Kidney epithelial cell (primary cell): ENCODE results near the gene VAV2. TPM values are rescaled to one million over a fixed set of nuclear protein-coding genes. Genes with fewer than 3 reads are reported as not detected.

Experiments used
- DNase-seq: peaks from one replicate; pipeline ENCODE4 v3.0.0-alpha.2; 2010; ENCODE audit warnings: low read depth
- H3K27me3 ChIP-seq: 2 replicates; pipeline ENCODE4 v1.6.0; 2011; ENCODE audit warnings: low read length; ENCODE audit not compliant: control insufficient read depth, insufficient read depth
- H3K36me3 ChIP-seq: 2 replicates; pipeline ENCODE4 v1.5.1; 2011; ENCODE audit warnings: low read length; ENCODE audit not compliant: control insufficient read depth, insufficient read depth
- H3K4me3 ChIP-seq: 2 replicates; pipeline ENCODE4 v1.5.1; 2011; ENCODE audit warnings: low read depth, mild to moderate bottlenecking, control low read depth, low read length
- total RNA-seq: library from RNA; depleted of rRNA; stranded (reverse); fragments of >200 nt; gene quantifications from 2 replicates; pipeline ENCODE4 v1.2.3, GENCODE V29; 2015
- TF ChIP-seq, protein P1 (sequence below): IDR thresholded peaks from 2 replicates; pipeline ENCODE4 v1.5.1; 2011; ENCODE audit warnings: mild to moderate bottlenecking, moderate library complexity, low read length, control low read depth, inconsistent platforms; ENCODE audit not compliant: insufficient read depth, poor library complexity, severe bottlenecking

VAV2 gene
- total RNA-seq, 1 donor from 2014 or later: 37.8 TPM

DNA sequence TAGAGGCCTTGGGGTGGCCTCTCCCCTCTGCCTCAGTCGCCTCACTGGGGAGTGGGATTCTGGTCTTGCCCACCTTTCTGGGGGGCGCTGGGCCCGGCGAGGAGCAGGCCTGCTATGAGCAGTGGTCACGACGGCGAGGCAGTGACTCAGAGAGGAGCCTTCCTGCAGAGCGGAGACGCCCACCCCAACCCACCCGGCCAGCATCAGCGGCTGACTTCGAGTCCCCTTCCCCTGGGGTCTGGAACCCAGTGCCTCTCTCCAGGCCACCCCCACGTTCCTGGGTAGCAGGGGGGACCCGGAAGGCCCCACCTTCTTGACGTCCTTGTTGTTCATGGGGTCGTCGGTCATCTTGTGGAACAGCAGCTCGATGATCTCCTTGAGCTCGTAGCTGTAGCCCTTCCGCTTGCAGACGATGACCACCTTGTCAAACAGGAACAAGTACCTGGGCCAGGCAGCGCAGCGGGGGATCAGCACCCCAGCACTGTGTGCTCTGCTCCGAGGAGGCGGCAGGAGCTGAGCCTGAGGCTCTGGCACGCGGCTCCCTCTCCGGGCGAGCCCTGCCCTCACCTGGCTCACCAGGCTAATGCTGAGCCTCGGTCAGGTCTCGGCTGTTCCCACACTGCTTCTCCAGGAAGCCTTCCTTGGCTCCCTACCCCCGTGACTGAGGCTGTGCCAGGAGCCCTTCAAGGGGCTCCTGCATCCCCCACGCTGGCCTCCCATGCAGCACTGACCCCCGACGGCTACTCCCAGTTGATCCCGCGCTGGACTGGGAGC, 203.9 kb downstream of the VAV2 start:
- Histone ChIP-seq H3K4me3 (no peak overlapping the region), H3K27me3 (no peaks in the 10 kb centered on the region), H3K36me3 (peaks cover 2% of the 10 kb centered on the region)
- TF ChIP-seq, protein P1, sequence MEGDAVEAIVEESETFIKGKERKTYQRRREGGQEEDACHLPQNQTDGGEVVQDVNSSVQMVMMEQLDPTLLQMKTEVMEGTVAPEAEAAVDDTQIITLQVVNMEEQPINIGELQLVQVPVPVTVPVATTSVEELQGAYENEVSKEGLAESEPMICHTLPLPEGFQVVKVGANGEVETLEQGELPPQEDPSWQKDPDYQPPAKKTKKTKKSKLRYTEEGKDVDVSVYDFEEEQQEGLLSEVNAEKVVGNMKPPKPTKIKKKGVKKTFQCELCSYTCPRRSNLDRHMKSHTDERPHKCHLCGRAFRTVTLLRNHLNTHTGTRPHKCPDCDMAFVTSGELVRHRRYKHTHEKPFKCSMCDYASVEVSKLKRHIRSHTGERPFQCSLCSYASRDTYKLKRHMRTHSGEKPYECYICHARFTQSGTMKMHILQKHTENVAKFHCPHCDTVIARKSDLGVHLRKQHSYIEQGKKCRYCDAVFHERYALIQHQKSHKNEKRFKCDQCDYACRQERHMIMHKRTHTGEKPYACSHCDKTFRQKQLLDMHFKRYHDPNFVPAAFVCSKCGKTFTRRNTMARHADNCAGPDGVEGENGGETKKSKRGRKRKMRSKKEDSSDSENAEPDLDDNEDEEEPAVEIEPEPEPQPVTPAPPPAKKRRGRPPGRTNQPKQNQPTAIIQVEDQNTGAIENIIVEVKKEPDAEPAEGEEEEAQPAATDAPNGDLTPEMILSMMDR: no peak
- no peak for DNase-seq

DNA sequence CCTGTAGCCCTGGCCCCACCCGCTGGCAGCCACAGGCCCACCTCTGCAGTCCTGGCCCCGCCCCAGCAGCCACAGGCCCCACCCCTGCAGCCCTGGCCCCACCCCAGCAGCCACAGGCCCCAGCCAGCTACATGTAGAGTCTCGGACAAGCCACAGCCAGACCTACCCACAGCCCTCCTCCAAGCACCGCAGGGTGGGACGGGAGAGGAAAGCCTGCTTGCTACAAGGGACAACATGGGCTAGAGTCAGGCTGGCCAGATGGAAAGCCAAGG, 204.4 kb downstream of the VAV2 start:
- H3K4me3 ChIP-seq: no peak overlapping the region
- H3K36me3 ChIP-seq: peaks cover 2% of the 10 kb centered on the region
- no peak for DNase-seq
- TF ChIP-seq, protein P1: no peak
- no peaks in the 10 kb centered on the region for H3K27me3 ChIP-seq

DNA sequence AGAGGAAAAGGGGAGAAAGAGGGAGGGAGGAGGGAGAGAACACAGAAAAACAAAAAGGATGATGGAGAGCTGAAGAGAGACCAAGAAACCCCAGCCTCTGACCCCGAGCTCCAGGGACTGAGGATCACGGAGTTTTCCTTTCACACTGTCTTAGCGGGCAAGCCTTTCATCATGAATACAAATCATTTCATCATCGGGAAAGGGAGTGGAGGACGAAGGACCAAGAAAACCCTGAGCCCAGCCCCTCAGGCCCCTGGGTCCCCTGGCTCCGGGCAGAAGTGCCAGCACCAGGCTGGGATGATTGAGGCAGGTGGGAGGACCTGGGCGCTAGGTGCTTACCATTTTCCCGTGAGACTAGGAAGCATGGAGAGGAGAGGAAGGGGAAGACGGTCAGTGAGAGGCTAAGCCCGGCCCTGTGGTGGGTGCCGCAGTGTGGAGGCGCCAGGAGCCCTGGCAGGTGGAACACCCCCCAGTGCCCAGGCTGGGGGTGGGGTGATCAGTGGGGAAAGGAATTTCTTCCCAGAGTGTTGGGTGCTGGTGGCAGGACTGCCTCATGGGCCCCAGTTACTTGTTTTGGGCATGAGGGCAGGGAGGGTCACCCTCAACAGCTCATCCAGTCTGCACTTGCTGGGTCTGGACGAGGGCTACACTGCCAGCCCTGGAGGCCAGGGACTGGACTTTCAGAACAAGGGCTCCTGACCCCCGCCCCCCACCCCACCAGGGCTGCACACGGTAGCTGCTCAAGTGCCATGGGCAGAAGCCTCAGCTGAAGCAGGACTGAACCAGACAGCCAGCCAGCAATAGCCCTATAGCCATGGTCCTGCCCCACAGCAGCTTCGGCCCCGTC, 205.0 kb downstream of the VAV2 start:
- Histone ChIP-seq H3K4me3 (no peak overlapping the region), H3K36me3 (peaks cover under 1% of the 10 kb centered on the region), H3K27me3 (no peaks in the 10 kb centered on the region)
- TF ChIP-seq, protein P1: no peak
- no peak for DNase-seq

DNA sequence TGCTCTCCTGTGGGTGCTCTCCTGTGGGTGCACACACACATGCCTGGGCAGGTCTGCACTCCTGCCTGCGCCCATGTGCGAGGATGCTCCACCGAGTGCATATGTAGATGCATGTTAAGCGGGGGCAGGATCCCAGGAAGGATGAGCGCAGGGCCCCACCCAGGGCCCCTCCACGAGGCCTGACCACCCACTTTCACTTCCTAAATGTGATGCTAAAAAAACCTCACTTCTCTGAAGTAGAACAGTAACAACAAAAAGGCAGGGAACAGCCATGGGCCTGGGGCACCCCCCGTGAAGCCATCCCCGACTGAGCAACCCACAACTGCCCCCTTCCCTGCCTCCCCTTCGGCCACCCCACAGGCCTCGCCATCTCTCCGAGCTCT, 205.8 kb downstream of the VAV2 start:
- H3K27me3 ChIP-seq: no peaks in the 10 kb centered on the region
- no peaks in the 10 kb centered on the region for H3K36me3 ChIP-seq
- no peak for DNase-seq
- TF ChIP-seq, protein P1: no peak
- no peak overlapping the region for H3K4me3 ChIP-seq

DNA sequence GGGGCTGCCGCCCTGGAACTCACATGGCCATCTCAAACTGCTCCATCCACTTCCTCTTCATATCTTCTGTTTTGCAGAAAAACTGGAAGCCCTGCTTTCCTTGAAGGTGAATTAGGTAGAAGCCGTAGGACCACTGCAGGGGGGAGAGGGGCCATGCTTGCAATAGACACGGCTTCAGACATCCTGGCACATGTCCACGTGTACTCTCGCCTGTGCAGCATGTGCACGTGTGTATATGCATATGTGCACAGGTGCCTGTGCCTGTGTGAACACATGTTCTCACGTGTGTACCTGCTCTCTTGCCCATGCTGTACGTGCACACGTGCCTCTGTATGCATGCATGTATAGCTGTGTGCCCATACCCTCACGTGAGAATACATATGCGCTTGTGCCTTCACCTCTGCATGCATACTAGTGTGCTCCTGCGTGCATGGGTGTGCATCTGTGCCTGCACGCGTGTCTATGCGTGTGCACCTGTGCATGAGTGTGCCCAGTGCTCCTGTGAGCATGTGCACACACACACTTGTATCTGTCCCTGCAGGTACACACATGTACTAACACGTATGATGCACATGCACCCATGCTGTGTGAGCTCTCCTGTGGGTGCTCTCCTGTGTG, 206.3 kb downstream of the VAV2 start:
- no peaks in the 10 kb centered on the region for H3K36me3 ChIP-seq
- no peaks in the 10 kb centered on the region for H3K27me3 ChIP-seq
- TF ChIP-seq, protein P1: no peak
- DNase-seq: no peak
- H3K4me3 ChIP-seq: no peak overlapping the region
